T-cell (primary cell): ENCODE measurements around the gene BEST2. TPM values are rescaled to one million over a fixed set of nuclear protein-coding genes. Genes with fewer than 3 reads are reported as not detected.
A peak's percentile ranks its signal among the peaks of the same experiment; 100 is the strongest.
"Not testable (repeated sequence)": the region's sequence is repeated elsewhere in the genome, so short reads cannot be mapped to it uniquely, and the experiment has no call there.

Source experiments
- ATAC-seq, 4 experiments: fragments of 200-7000 bp in 3 of 4; fragments of 150-1000 bp in 1 of 4; cut with Tn5 transposase; replicated peaks in 1 of 4; 1 replicate in 3 of 4; 2 replicates in 1 of 4; pipeline ENCODE4 v1.10.0; 2021; ENCODE audit warnings: moderate library complexity in 3 of 4, mild to moderate bottlenecking in 2 of 4, moderate number of reproducible peaks in 1 of 4
- CTCF ChIA-PET, 2 donors: fragments of 300-600 bp; sonication (Branson Sonifier 250); formaldehyde crosslinking; loops; one replicate each; lab custom pipeline; 2022; ENCODE audit warnings: antibody characterized with exemption in 2 of 2; lab: Charles Lee
- POLR2A ChIA-PET, 2 donors: fragments of 300-600 bp; sonication (Branson Sonifier 250); formaldehyde crosslinking; loops; one replicate each; lab custom pipeline; 2022; ENCODE audit warnings: antibody characterized with exemption in 2 of 2; lab: Charles Lee
- DNase-seq, 35 experiments: peaks; one replicate each; pipeline versions ENCODE4 v3.0.0 to v3.0.0-alpha.2; 2013 to 2023
- H3K27ac ChIP-seq: one replicate; pipeline ENCODE4 v1.5.1; 2013; ENCODE audit warnings: low read length
- H3K27me3 ChIP-seq, 2 experiments: replicated peaks in 1 of 2; 1 replicate in 1 of 2; 2 replicates in 1 of 2; pipeline versions ENCODE4 v1.6.1 to v1.7.0; 2013; ENCODE audit warnings: low read length in 1 of 2, mixed read lengths in 1 of 2; ENCODE audit not compliant: control insufficient read depth in 2 of 2, insufficient read depth in 2 of 2; ENCODE audit errors: extremely low read depth in 1 of 2
- H3K36me3 ChIP-seq, 2 donors: 1 replicate in 1 of 2; 2 replicates in 1 of 2; pipeline versions ENCODE4 v1.6.1 to v1.7.0; 2013; ENCODE audit warnings: low read length in 1 of 2; ENCODE audit not compliant: control insufficient read depth in 2 of 2, insufficient read depth in 1 of 2; ENCODE audit errors: extremely low read depth in 1 of 2
- H3K4me1 ChIP-seq, 2 experiments: 1 replicate in 1 of 2; 2 replicates in 1 of 2; pipeline versions ENCODE4 v1.6.1 to v1.7.0; 2013; ENCODE audit warnings: low read length in 2 of 2, mixed read lengths in 1 of 2; ENCODE audit not compliant: insufficient read depth in 2 of 2, control insufficient read depth in 1 of 2; ENCODE audit errors: extremely low read depth in 1 of 2
- H3K4me3 ChIP-seq, 2 donors: 1 replicate in 1 of 2; 2 replicates in 1 of 2; pipeline versions ENCODE4 v1.5.1 to v1.7.0; 2013; ENCODE audit warnings: mild to moderate bottlenecking in 2 of 2, low read length in 1 of 2, moderate library complexity in 1 of 2; ENCODE audit not compliant: control insufficient read depth in 1 of 2; ENCODE audit errors: extremely low read depth in 1 of 2
- H3K9me3 ChIP-seq: 2 replicates; pipeline ENCODE4 v1.7.0; 2013
- H3K27ac Mint-ChIP-seq, 2 donors: one replicate each; pipeline ENCODE4 v1.8.0; 2020 to 2021; ENCODE audit warnings: mild to moderate bottlenecking in 2 of 2, mixed read lengths in 2 of 2
- H3K27me3 Mint-ChIP-seq, 2 donors: one replicate each; pipeline ENCODE4 v1.8.0; 2021 to 2022; ENCODE audit warnings: mixed read lengths in 2 of 2
- H3K36me3 Mint-ChIP-seq: one replicate; pipeline ENCODE4 v1.8.0; 2021; ENCODE audit warnings: mixed read lengths
- H3K4me1 Mint-ChIP-seq, 3 donors: one replicate each; pipeline ENCODE4 v1.8.0; 2020 to 2022; ENCODE audit warnings: mixed read lengths in 3 of 3, mild to moderate bottlenecking in 1 of 3
- H3K4me3 Mint-ChIP-seq, 3 donors: one replicate each; pipeline ENCODE4 v1.8.0; 2020 to 2022; ENCODE audit warnings: mild to moderate bottlenecking in 3 of 3, mixed read lengths in 3 of 3, moderate library complexity in 3 of 3
- H3K9me3 Mint-ChIP-seq, 3 donors: one replicate each; pipeline ENCODE4 v1.8.0; 2020 to 2022; ENCODE audit warnings: mixed read lengths in 3 of 3
- WGBS: methylation state at CpG from one replicate; pipeline ENCODE4 v1.1.5; 2013; ENCODE audit warnings: missing lambda C conversion rate; ENCODE audit not compliant: insufficient coverage; 5-methylcytosine and 5-hydroxymethylcytosine counted together
- total RNA-seq, 35 experiments: library from RNA in 6 of 35; stranded (reverse) in 6 of 35; fragments of 120-200 nt in 1 of 35; gene quantifications; one replicate each; pipeline versions ENCODE4 v1.2.1 to v1.2.4 and lab custom pipeline; 2013 to 2026

Gene BEST2
- total RNA-seq, 5 donors from 2014 or later (not counting 1 experiment from before 2014, with no cell fraction given) = 0.16 TPM; not detected in 4

DNA sequence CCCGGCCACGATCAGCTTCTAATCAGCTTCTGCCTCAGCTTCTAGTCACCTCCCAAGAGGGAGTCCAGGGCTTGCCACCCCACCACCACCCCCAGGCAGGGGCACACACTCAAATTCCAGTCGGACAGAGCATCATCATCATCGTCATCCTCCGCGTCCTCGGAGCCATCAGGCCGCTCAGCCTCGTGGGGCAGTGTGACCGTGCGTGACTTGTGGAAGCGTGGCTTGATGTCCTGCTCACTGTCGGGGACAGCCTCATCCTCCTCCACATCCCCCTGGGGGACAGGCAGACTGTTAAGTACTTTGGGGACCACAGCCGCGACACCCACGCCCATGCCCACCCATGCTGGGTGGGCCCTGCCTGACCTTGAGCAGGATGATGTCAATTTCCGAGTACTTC is 40.4 kb upstream of the BEST2 start:
- H3K9me3 ChIP-seq = no peaks in the 10 kb centered on the region
- H3K4me3 ChIP-seq = no peak overlapping the region
- Mint-ChIP-seq H3K27me3 (no peaks in the 10 kb centered on the region), H3K9me3 (no peaks in the 10 kb centered on the region), H3K4me3 (no peak overlapping the region), H3K4me1 (no peaks in the 10 kb centered on the region), H3K36me3 (peaks cover 19% of the 10 kb centered on the region), H3K27ac (no peak overlapping the region)
- no peaks in the 10 kb centered on the region for H3K27me3 ChIP-seq
- 97% methylated on average over 11 of the region's 17 CpGs for WGBS
- CTCF ChIA-PET = no interaction called here
- peaks cover 19 to 72% of the 10 kb centered on the region in 2 donors for H3K36me3 ChIP-seq
- no peaks in the 10 kb centered on the region for H3K4me1 ChIP-seq
- no peak for ATAC-seq
- POLR2A ChIA-PET = no interaction called here
- H3K27ac ChIP-seq = no peak overlapping the region
- no peak for DNase-seq

DNA sequence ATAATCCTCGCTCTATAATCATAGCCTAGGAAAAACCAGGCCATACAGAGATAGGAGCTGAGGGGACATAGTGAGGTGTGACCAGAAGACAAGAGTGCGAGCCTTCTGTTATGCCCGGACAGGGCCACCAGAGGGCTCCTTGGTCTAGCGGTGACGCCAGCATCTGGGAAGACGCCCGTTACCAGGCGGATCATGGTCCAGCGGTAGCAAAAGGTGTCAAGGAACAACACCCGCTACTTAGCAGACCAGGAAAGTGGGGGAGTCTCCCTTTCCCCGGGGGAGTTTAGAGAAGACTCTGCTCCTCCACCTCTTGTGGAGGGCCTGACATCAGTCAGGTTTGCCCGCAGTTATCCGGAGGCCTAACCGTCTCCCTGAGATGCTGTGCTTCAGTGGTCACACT is 39.5 kb upstream of the BEST2 start:
- H3K27ac Mint-ChIP-seq, H3K4me1 Mint-ChIP-seq, H3K9me3 Mint-ChIP-seq, H3K27me3 Mint-ChIP-seq, H3K4me3 Mint-ChIP-seq, ATAC-seq, H3K27ac ChIP-seq, H3K27me3 ChIP-seq, H3K4me3 ChIP-seq, H3K9me3 ChIP-seq, H3K4me1 ChIP-seq: not testable (repeated sequence)
- CTCF ChIA-PET = interaction anchor here in 1 of 2 donors (0.8 kb wide), 1 partner anchor 15 kb away, joined by 3 read pairs; the partner anchor contains the start of gene FBXW9
- POLR2A ChIA-PET = interaction anchor here in 1 of 2 donors (0.7 kb wide), 1 partner anchor 333 kb away, joined by 3 read pairs; no protein-coding TSS in a partner anchor
- peaks cover 18% of the 10 kb centered on the region for H3K36me3 Mint-ChIP-seq
- no CpG with 5 or more reads among the region's 14 CpGs for WGBS
- DNase-seq = peak in 1 of 35 experiments; percentile 24
- H3K36me3 ChIP-seq = peaks cover 22 to 72% of the 10 kb centered on the region in 2 donors

DNA sequence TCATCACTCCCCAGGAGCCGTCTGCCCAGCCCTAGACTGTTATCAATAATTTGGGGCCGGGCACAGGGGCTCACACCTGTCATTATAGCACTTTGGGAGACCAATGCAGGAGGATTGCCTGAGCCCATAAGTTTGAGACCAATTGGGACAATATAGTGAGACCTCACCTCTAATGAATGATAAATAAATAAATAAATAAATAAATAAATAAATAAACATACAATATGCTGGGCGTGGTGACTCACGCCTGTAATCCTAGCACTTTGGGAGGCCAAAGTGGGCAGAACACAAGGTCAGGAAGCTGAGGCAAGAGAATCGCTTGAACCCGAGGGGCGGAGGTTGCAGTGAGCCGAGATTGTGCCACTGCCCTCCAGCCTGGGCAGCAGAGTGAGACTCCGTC is 38.3 kb upstream of the BEST2 start:
- H3K4me1 ChIP-seq, H3K4me1 Mint-ChIP-seq, DNase-seq, H3K9me3 Mint-ChIP-seq, H3K27ac Mint-ChIP-seq, H3K27ac ChIP-seq, ATAC-seq, H3K27me3 ChIP-seq, H3K9me3 ChIP-seq, H3K4me3 ChIP-seq, CTCF ChIA-PET, H3K4me3 Mint-ChIP-seq, H3K27me3 Mint-ChIP-seq: not testable (repeated sequence)
- WGBS = 92% methylated on average over 2 of the region's 9 CpGs
- peaks cover 18% of the 10 kb centered on the region for H3K36me3 Mint-ChIP-seq
- POLR2A ChIA-PET = interaction anchor here in 1 of 2 donors (0.6 kb wide), 1 partner anchor 52 kb away, joined by 3 read pairs; no protein-coding TSS in a partner anchor
- peaks cover 22 to 69% of the 10 kb centered on the region in 2 donors for H3K36me3 ChIP-seq

GRCh38 chr19:12715102-12715501 is 36.5 kb upstream of the BEST2 start:
- Histone ChIP-seq H3K4me3 (no peak overlapping the region), H3K36me3 (peaks cover 19 to 67% of the 10 kb centered on the region in 2 donors), H3K9me3 (no peaks in the 10 kb centered on the region), H3K27me3 (no peaks in the 10 kb centered on the region), H3K27ac (no peak overlapping the region), H3K4me1 (peaks cover 0 to under 1% of the 10 kb centered on the region in 2 experiments)
- Mint-ChIP-seq H3K27ac (no peak overlapping the region), H3K27me3 (no peaks in the 10 kb centered on the region), H3K36me3 (peaks cover 18% of the 10 kb centered on the region), H3K9me3 (no peaks in the 10 kb centered on the region), H3K4me1 (peaks cover 0 to 9% (median 2%) of the 10 kb centered on the region in 3 donors), H3K4me3 (no peak overlapping the region)
- CTCF ChIA-PET = interaction anchor here in 1 of 2 donors (0.5 kb wide), 1 partner anchor 33 kb away, joined by 4 read pairs; no protein-coding TSS in a partner anchor
- DNase-seq = no peak
- ATAC-seq = no peak
- 96% methylated on average over 15 of the region's 15 CpGs for WGBS
- POLR2A ChIA-PET = no interaction called here

GRCh38 chr19:12715929-12716328 is 35.7 kb upstream of the BEST2 start:
- H3K4me1 ChIP-seq = peaks cover 2 to 9% of the 10 kb centered on the region in 2 experiments
- Mint-ChIP-seq H3K27ac (no peak overlapping the region), H3K9me3 (no peaks in the 10 kb centered on the region), H3K36me3 (peaks cover 13% of the 10 kb centered on the region), H3K4me1 (peaks cover 7 to 15% (median 8%) of the 10 kb centered on the region in 3 donors), H3K27me3 (no peaks in the 10 kb centered on the region), H3K4me3 (no peak overlapping the region)
- POLR2A ChIA-PET = interaction anchor here in 1 of 2 donors (0.6 kb wide), 1 partner anchor 13 kb away, joined by 3 read pairs; no protein-coding TSS in a partner anchor
- H3K27me3 ChIP-seq = no peaks in the 10 kb centered on the region
- ATAC-seq = no peak
- no peak overlapping the region for H3K27ac ChIP-seq
- H3K36me3 ChIP-seq = peaks cover 17 to 59% of the 10 kb centered on the region in 2 donors
- CTCF ChIA-PET = no interaction called here
- no CpG with 5 or more reads among the region's 3 CpGs for WGBS
- DNase-seq = no peak
- H3K4me3 ChIP-seq = no peak overlapping the region
- H3K9me3 ChIP-seq = no peaks in the 10 kb centered on the region

DNA sequence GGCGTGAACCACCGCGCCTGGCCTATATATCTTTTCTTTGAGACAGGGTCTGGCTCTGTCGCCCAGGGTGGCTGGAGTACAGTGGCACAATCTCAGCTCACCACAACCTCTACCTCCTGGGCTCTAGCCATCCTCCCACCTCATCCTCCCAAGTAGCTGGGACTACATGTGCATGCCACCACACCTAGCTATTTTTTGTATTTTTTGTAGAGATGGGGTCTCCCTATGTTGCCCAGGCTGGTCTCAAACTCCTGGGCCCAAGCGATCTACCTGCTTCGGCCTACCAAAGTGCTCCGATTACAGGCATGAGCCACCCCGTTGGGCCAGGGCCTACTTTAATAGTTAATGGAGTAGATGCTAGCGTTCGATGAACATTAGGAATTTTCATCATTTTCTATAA is 31.3 kb upstream of the BEST2 start:
- Histone ChIP-seq H3K36me3 (peaks cover 8 to 25% of the 10 kb centered on the region in 2 donors), H3K27ac (no peak overlapping the region), H3K4me3 (peak overlapping the region; percentile 11 to 53), H3K4me1 (peaks cover 12 to 38% of the 10 kb centered on the region in 2 experiments), H3K27me3 (no peaks in the 10 kb centered on the region), H3K9me3 (no peaks in the 10 kb centered on the region)
- peak overlapping the region; percentile 82 to 91 for H3K27ac Mint-ChIP-seq
- ChIA-PET CTCF (no interaction called here), POLR2A (no interaction called here)
- peaks cover 31 to 42% (median 37%) of the 10 kb centered on the region in 3 donors for H3K4me1 Mint-ChIP-seq
- WGBS = 93% methylated on average over 6 of the region's 10 CpGs
- peak overlapping the region; percentile 69 to 95 (median 83) for H3K4me3 Mint-ChIP-seq
- peaks cover 4% of the 10 kb centered on the region for H3K36me3 Mint-ChIP-seq
- ATAC-seq (no peak), DNase-seq (no peak)
- no peaks in the 10 kb centered on the region for H3K9me3 Mint-ChIP-seq
- H3K27me3 Mint-ChIP-seq = no peaks in the 10 kb centered on the region
